ENCODE data around the gene SKP1.

Gene SKP1

GRCh38 chr5:134143431-134143830, 33.3 kb downstream of the SKP1 start:
- DNase-seq = no peak

- no peak for DNase-seq
Observed at GRCh38 chr5:134142806-134143205, 33.9 kb downstream of the SKP1 start.

DNA sequence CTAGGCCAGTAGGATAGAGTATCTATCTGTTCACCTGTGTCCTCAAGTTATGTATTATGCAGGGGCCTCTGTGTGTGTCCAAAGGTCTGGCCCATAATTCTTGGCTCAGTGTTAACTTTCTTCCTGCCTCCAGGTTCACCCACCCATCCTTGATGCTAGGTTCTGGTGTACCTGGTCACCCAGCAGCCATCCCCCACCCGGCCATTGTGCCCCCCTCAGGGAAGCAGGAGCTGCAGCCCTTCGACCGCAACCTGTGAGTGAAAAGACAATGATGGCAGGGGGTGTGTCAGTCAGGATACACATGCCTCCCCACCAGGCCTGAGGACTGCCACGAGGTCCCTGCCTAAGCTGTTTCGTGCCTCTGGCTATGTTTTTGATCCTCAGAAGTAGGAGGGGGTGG, 34.7 kb downstream of the SKP1 start:
- DNase-seq = no peak

- DNase-seq = no peak
Observed at GRCh38 chr5:134141331-134142050, 35.3 kb downstream of the SKP1 start.

GRCh38 chr5:134140530-134141201, 36.1 kb downstream of the SKP1 start:
- peak; percentile 47 for DNase-seq

DNA sequence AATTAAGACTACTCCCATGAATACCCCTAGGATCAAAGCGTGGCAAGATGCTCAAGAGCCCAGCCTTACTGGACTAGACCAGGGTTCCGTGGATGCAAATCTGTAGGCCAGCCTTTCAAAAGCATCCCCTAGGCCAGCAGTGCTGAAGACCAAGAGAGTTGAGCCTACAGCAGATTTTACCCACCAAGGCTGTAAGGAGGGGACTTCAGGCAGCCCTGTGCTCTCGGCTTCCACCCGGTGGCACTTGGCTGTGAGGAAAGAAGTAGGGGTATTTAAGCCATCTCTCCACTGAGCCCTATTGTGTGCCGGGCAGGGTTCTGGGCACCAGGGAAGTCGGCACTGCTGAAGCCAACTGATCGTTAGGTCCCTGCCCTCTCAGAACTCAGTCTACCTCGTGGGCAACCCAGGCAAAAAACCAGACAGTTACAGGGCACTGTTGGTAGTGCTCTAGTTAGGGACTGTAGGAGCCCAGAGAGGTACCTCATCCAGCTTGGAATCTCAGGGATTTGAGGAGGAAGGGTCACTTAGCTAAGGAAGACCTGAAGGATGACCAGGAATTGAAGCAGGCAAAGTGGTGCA, 36.8 kb downstream of the SKP1 start:
- no peak for DNase-seq

DNA sequence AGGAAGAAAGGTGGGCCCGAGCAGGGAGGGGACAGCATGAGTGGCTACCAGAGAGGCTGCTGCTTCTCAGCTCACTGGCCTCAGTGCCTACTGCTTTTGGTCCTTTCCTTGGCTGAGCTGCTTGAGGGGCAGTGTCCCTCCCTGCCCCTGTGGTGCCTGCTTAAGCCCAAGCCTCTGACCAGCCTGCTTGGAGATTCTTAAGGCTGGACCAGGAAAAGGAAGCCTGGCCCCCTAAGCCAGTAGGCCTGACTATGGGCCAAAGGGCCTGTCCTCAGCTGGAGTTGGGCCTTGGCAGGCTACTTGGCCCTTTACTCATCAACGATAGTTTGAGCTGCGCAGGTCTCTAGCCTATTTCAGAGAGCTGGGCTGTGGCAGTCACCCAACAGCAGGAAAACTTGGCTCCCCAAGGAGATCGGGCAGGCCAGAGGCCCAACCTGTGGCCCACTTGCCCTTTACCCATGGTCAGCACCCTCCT, 37.3 kb downstream of the SKP1 start:
- DNase-seq = no peak

GRCh38 chr5:134138416-134139376, 38.1 kb downstream of the SKP1 start:
- peak; percentile 0 for DNase-seq

- peak; percentile 0 for DNase-seq
Observed at GRCh38 chr5:134136771-134137170, 40.0 kb downstream of the SKP1 start.

DNA sequence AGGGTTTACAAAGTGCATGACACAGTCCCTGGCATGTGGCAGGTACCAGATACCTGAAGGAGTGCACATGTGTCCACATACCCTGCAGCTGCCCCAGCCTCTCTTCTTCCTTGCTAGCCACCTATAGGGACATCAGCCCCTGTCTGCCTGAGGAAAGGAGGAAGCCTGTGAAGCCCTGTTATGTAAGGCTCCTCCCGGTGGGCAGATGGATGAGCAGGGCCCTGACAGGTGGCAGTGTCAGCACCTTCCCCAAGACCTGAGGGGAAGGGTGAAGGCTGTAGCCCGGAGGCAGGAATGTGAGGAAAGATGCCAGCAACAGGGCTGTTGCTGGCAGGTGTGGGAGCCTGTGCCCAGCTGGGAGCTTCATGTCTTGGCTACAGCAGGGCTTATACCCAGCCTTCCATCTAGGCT, 40.5 kb downstream of the SKP1 start:
- DNase-seq = peak; percentile 4

GRCh38 chr5:134135091-134135655, 41.6 kb downstream of the SKP1 start:
- DNase-seq = no peak

DNA sequence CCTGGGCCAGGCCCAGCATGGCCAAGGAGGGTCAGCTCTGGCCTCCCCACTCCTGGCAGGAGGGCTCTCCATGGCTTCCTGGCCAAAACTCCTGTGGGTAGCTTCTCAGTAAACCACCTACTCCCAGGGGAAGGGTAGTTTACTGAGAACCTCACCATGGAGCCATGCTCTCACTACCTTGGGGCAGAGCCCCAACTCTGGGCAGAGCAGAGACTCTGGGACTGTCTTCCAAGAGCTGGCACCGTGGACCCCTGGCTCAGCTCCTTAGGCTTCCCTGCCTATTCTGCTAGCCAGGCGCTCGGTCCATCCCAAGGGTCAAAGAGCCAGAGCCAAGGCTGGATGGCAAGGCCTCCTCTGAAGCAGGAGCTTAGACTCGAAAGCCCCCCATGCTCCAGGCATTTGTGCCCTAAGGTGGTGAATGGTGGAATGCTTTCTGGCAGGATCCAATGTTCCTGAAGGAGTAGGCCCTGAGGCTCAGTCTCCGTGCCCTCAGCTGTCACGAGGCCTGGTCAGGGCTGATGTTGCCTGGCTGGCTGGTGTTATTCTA, 42.7 kb downstream of the SKP1 start:
- DNase-seq = peak; percentile 1

DNA sequence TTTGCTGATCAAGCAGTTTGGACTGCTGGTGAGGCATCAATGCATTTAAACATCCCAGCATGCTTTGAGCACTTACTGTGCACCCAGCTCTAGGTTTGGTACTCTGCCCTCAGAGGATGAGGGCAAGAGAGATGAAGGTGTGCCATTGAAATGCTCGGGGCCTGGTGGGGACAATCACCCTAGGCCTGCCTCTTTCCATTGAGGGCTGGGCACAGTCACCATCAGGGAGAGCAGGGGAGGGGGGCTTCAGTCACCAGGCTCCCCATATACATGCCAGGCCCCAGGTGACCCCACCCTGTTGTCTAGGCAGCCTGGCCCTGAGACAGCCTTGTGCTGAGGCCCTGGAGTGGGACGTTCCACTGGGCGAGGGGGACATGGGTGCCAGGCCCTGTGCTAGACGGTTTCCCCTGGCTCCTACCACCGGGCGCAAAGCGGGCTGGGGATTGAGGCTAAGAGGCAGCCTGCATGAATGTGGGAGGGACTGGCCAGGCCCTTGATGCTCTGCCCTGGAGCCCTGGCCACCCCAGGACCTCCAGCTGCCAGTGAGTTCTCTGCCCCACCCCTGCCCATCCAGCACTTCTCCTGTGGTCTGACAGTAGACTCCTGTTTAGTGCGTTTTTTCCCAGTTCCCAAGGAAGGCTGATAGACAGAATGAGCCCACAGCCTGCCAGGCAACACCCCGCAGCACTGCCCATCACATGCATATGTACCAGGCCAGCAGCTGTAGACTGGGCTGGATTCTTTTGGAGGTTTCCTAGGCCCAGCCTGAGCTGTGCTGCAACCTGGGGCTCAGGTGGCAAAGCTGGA, 43.4 kb downstream of the SKP1 start:
- peak; percentile 0 for DNase-seq

GRCh38 chr5:134132372-134133187, 44.2 kb downstream of the SKP1 start:
- peak; percentile 79 for DNase-seq

DNA sequence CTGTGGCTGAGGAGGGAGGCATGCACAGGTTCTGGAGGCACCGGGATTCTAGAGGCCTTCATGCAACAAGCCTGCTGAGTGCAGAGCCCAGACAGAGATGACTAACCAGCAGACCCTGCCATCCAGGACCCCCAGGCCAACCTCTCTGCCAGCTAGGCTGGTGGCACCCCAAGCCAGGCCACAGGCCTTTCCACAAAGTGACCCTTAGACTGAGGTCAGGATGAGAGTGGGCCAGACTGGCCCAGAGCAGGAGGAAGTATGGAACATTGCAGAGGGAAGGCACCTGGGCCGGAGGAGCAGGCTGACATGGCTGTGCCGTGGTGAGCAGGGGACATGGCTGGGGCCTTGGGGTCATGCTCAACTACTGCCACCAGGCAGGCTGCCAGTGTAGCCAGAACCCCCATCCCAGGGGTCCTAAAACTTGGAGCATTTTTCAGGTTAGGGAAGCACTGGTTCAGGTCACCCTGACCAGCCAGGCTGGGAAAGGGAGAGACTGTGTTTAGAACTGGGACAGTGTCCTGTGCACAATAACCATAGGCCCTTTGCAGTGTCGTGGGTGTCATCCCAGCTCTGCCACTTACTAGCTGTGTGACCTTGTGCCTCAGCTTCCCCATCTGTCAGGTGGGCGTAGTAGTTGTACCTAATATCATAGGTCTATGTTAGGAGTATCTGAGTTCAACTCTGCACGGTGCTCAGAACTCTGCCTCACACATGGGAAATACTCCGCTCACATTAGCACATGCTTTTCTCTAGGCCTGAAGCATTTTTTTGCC, 45.0 kb downstream of the SKP1 start:
- no peak for DNase-seq

DNA sequence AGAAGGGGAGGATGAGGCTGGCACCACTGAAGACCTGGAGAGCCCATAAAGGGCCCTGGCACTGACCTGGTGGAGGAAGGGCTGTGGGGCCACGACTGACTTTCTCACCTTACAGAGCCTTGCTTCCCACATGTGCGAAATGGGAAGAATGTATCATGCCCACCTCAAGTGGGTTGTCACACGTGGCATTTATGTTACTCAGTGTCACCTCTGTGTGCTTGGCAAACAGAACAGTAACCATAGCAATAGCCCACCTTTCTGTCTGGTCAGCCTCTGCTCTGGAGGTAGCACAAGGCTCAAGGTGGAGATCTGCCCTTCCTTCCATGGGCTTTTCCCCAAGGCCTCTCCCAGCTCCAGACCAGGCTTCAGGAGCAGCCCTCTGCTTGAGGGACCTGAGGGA, 45.6 kb downstream of the SKP1 start:
- no peak for DNase-seq

- DNase-seq = no peak
Observed at GRCh38 chr5:134130239-134130945, 46.4 kb downstream of the SKP1 start.

GRCh38 chr5:134129411-134130238, 47.1 kb downstream of the SKP1 start:
- DNase-seq = no peak

All from T-helper 9 cell (primary cell).